HG03565 (cell line): ENCODE measurements around the gene MOCS2.
"Not testable (repeated sequence)": the region's sequence is repeated elsewhere in the genome, so short reads cannot be mapped to it uniquely, and the experiment has no call there.

Source experiments
- ATAC-seq: cut with Tn5 transposase; IDR thresholded peaks from one replicate; pipeline ENCODE4 v1.9.1; 2021; ENCODE audit warnings: mild to moderate bottlenecking, moderate library complexity; ENCODE audit not compliant: unreplicated experiment

MOCS2 gene

GRCh38 chr5:53109443-53110127 is at the start of gene MOCS2:
TSS of gene MOCS2 (minus strand) at chr5:53109757. CDS start at chr5:53107174, 2,583 bp downstream.
- ATAC-seq, result peak; percentile 94

- no peak for ATAC-seq
Measured at GRCh38 chr5:53151713-53152458, 42.3 kb upstream of the MOCS2 start.

- no peak for ATAC-seq
Measured at GRCh38 chr5:53133020-53133419, 23.5 kb upstream of the MOCS2 start.

GRCh38 chr5:53130266-53130665 is 20.7 kb upstream of the MOCS2 start:
- ATAC-seq, result no peak

GRCh38 chr5:53128481-53128880 is 18.9 kb upstream of the MOCS2 start:
- ATAC-seq, result no peak

- no peak for ATAC-seq
Measured at GRCh38 chr5:53127107-53127506, 17.6 kb upstream of the MOCS2 start.

- ATAC-seq, result no peak
Measured at GRCh38 chr5:53126521-53126920, 17.0 kb upstream of the MOCS2 start.

GRCh38 chr5:53123702-53124101 is 14.1 kb upstream of the MOCS2 start:
- ATAC-seq, result no peak

- no peak for ATAC-seq
Measured at GRCh38 chr5:53120165-53120564, 10.6 kb upstream of the MOCS2 start.

- ATAC-seq, result no peak
Measured at GRCh38 chr5:53118879-53119278, 9.3 kb upstream of the MOCS2 start.

GRCh38 chr5:53116597-53116996 is 7.0 kb upstream of the MOCS2 start:
- ATAC-seq, result no peak

- no peak for ATAC-seq
Measured at GRCh38 chr5:53114988-53115387, 5.4 kb upstream of the MOCS2 start.

- no peak for ATAC-seq
Measured at GRCh38 chr5:53113947-53114346, 4.4 kb upstream of the MOCS2 start.

GRCh38 chr5:53112909-53113308 is 3.4 kb upstream of the MOCS2 start:
- ATAC-seq, result no peak

- ATAC-seq, result not testable (repeated sequence)
Measured at GRCh38 chr5:53112307-53112706, 2.8 kb upstream of the MOCS2 start.

GRCh38 chr5:53111139-53111538 is 1.6 kb upstream of the MOCS2 start:
- ATAC-seq, result no peak

- no peak for ATAC-seq
Measured at GRCh38 chr5:53110156-53110555, 599 bp upstream of the MOCS2 start.

GRCh38 chr5:53109056-53109442 is 508 bp downstream of the MOCS2 start:
- peak; percentile 6 for ATAC-seq

GRCh38 chr5:53105611-53106300 is 3.8 kb downstream of the MOCS2 start:
- no peak for ATAC-seq

GRCh38 chr5:53100606-53101005 is 9.0 kb downstream of the MOCS2 start:
- ATAC-seq, result no peak

- no peak for ATAC-seq
Measured at GRCh38 chr5:53099546-53099945, 10.0 kb downstream of the MOCS2 start.
